IPS-15b (cell line): ENCODE measurements around the gene EIF2AK3.
A peak's percentile ranks its signal among the peaks of the same experiment; 100 is the strongest.
"Not testable (repeated sequence)": the region's sequence is repeated elsewhere in the genome, so short reads cannot be mapped to it uniquely, and the experiment has no call there.

Experiments
- H3K27me3 ChIP-seq: one replicate; pipeline ENCODE4 v1.6.1; 2013; ENCODE audit warnings: low read length; ENCODE audit not compliant: control insufficient read depth, insufficient read depth
- H3K36me3 ChIP-seq: one replicate; pipeline ENCODE4 v1.6.1; 2013; ENCODE audit warnings: low read length; ENCODE audit not compliant: control insufficient read depth, insufficient read depth
- H3K4me1 ChIP-seq: one replicate; pipeline ENCODE4 v1.6.1; 2013; ENCODE audit warnings: mild to moderate bottlenecking, low read length; ENCODE audit not compliant: control insufficient read depth, insufficient read depth
- H3K4me3 ChIP-seq: one replicate; pipeline ENCODE4 v1.5.1; 2013; ENCODE audit warnings: low read depth, low read length
- H3K9ac ChIP-seq: one replicate; pipeline ENCODE4 v1.6.1; 2013; ENCODE audit warnings: low read depth, mild to moderate bottlenecking, low read length
- H3K9me3 ChIP-seq: one replicate; pipeline ENCODE4 v1.6.1; 2013; ENCODE audit warnings: mild to moderate bottlenecking, low read length; ENCODE audit not compliant: control insufficient read depth, insufficient read depth

The EIF2AK3 gene

GRCh38 chr2:88560619-88561307 lies 66.5 kb downstream of the EIF2AK3 start:
- H3K36me3 ChIP-seq: no peaks in the 10 kb centered on the region
- no peaks in the 10 kb centered on the region for H3K9me3 ChIP-seq
- H3K4me3 ChIP-seq: no peak overlapping the region
- peaks cover 11% of the 10 kb centered on the region for H3K4me1 ChIP-seq
- no peaks in the 10 kb centered on the region for H3K27me3 ChIP-seq
- H3K9ac ChIP-seq: no peak overlapping the region

- Histone ChIP-seq H3K9me3 (no peaks in the 10 kb centered on the region), H3K4me3 (no peak overlapping the region), H3K36me3 (no peaks in the 10 kb centered on the region), H3K9ac (no peak overlapping the region), H3K4me1 (peaks cover 1% of the 10 kb centered on the region), H3K27me3 (no peaks in the 10 kb centered on the region)
These were observed 70.0 kb downstream of the EIF2AK3 start for GRCh38 chr2:88557290-88557689.

- H3K9ac ChIP-seq: no peak overlapping the region
- no peaks in the 10 kb centered on the region for H3K36me3 ChIP-seq
- H3K9me3 ChIP-seq: no peaks in the 10 kb centered on the region
- no peak overlapping the region for H3K4me3 ChIP-seq
- H3K27me3 ChIP-seq: no peaks in the 10 kb centered on the region
- no peaks in the 10 kb centered on the region for H3K4me1 ChIP-seq
These were observed 71.2 kb downstream of the EIF2AK3 start for GRCh38 chr2:88556026-88556425.

GRCh38 chr2:88554189-88554588 lies 73.1 kb downstream of the EIF2AK3 start:
- no peaks in the 10 kb centered on the region for H3K27me3 ChIP-seq
- no peak overlapping the region for H3K9ac ChIP-seq
- H3K4me3 ChIP-seq: no peak overlapping the region
- H3K4me1 ChIP-seq: peaks cover 5% of the 10 kb centered on the region
- H3K9me3 ChIP-seq: no peaks in the 10 kb centered on the region
- H3K36me3 ChIP-seq: no peaks in the 10 kb centered on the region

- no peaks in the 10 kb centered on the region for H3K9me3 ChIP-seq
- H3K9ac ChIP-seq: no peak overlapping the region
- H3K4me3 ChIP-seq: peak overlapping the region; percentile 62
- H3K27me3 ChIP-seq: no peaks in the 10 kb centered on the region
- peaks cover 5% of the 10 kb centered on the region for H3K4me1 ChIP-seq
- no peaks in the 10 kb centered on the region for H3K36me3 ChIP-seq
These were observed 77.5 kb downstream of the EIF2AK3 start for GRCh38 chr2:88549616-88550292.

- H3K9me3 ChIP-seq, H3K27me3 ChIP-seq, H3K4me3 ChIP-seq, H3K36me3 ChIP-seq, H3K4me1 ChIP-seq, H3K9ac ChIP-seq: not testable (repeated sequence)
These were observed 81.0 kb downstream of the EIF2AK3 start for GRCh38 chr2:88546291-88546690.

- Histone ChIP-seq H3K4me1 (peaks cover 1% of the 10 kb centered on the region), H3K9me3 (no peaks in the 10 kb centered on the region), H3K27me3 (no peaks in the 10 kb centered on the region), H3K4me3 (no peak overlapping the region), H3K36me3 (no peaks in the 10 kb centered on the region), H3K9ac (no peak overlapping the region)
These were observed 82.1 kb downstream of the EIF2AK3 start for GRCh38 chr2:88545118-88545517.

GRCh38 chr2:88543541-88544057 lies 83.7 kb downstream of the EIF2AK3 start:
- Histone ChIP-seq H3K9ac (no peak overlapping the region), H3K4me1 (peaks cover 4% of the 10 kb centered on the region), H3K9me3 (no peaks in the 10 kb centered on the region)

GRCh38 chr2:88542668-88543067 lies 84.6 kb downstream of the EIF2AK3 start:
- H3K9me3 ChIP-seq: no peaks in the 10 kb centered on the region
- H3K27me3 ChIP-seq: no peaks in the 10 kb centered on the region
- peaks cover 12% of the 10 kb centered on the region for H3K4me1 ChIP-seq
- no peaks in the 10 kb centered on the region for H3K36me3 ChIP-seq
- H3K9ac ChIP-seq: no peak overlapping the region
- H3K4me3 ChIP-seq: no peak overlapping the region

More at GRCh38 chr2:88543541-88544057, 83.7 kb downstream of the EIF2AK3 start:
- no peaks in the 10 kb centered on the region for H3K36me3 ChIP-seq
- H3K27me3 ChIP-seq: no peaks in the 10 kb centered on the region
- H3K4me3 ChIP-seq: no peak overlapping the region

GRCh38 chr2:88540346-88540745 lies 86.9 kb downstream of the EIF2AK3 start:
- Histone ChIP-seq H3K4me1 (peaks cover 12% of the 10 kb centered on the region), H3K9me3 (no peaks in the 10 kb centered on the region), H3K27me3 (no peaks in the 10 kb centered on the region), H3K9ac (no peak overlapping the region), H3K36me3 (no peaks in the 10 kb centered on the region), H3K4me3 (no peak overlapping the region)

GRCh38 chr2:88538362-88538917 lies 88.8 kb downstream of the EIF2AK3 start:
- Histone ChIP-seq H3K4me1 (peaks cover 12% of the 10 kb centered on the region), H3K9ac (peak overlapping the region; percentile 54), H3K27me3 (no peaks in the 10 kb centered on the region), H3K36me3 (no peaks in the 10 kb centered on the region), H3K9me3 (no peaks in the 10 kb centered on the region), H3K4me3 (no peak overlapping the region)

- H3K9ac ChIP-seq: peak overlapping the region; percentile 54
- H3K27me3 ChIP-seq: no peaks in the 10 kb centered on the region
- H3K36me3 ChIP-seq: no peaks in the 10 kb centered on the region
- peaks cover 12% of the 10 kb centered on the region for H3K4me1 ChIP-seq
- no peaks in the 10 kb centered on the region for H3K9me3 ChIP-seq
- H3K4me3 ChIP-seq: no peak overlapping the region
These were observed 89.6 kb downstream of the EIF2AK3 start for GRCh38 chr2:88537640-88538039.
